COLO829 (cell line): ENCODE data around the gene SCG3.

Experiments used
- DNase-seq: peaks from one replicate; pipeline ENCODE4 v3.0.0; 2012; ENCODE audit warnings: low spot score

The SCG3 gene

GRCh38 chr15:51678096-51678495 lies 3.2 kb upstream of the SCG3 start:
- DNase-seq: no peak

GRCh38 chr15:51680321-51680720 lies 982 bp upstream of the SCG3 start:
- DNase-seq: no peak

- DNase-seq: no peak
Observed at GRCh38 chr15:51687565-51687964, 6.3 kb downstream of the SCG3 start.

- DNase-seq: no peak
Observed at GRCh38 chr15:51688863-51689262, 7.6 kb downstream of the SCG3 start.

- DNase-seq: no peak
Observed at GRCh38 chr15:51692154-51692553, 10.9 kb downstream of the SCG3 start.

- DNase-seq: no peak
Observed at GRCh38 chr15:51696566-51696965, 15.3 kb downstream of the SCG3 start.

- DNase-seq: no peak
Observed at GRCh38 chr15:51697163-51697562, 15.9 kb downstream of the SCG3 start.

GRCh38 chr15:51699373-51699772 lies 18.1 kb downstream of the SCG3 start:
- DNase-seq: no peak

GRCh38 chr15:51702710-51703109 lies 21.4 kb downstream of the SCG3 start:
- no peak for DNase-seq

- no peak for DNase-seq
Observed at GRCh38 chr15:51706291-51706690, 25.0 kb downstream of the SCG3 start.

- no peak for DNase-seq
Observed at GRCh38 chr15:51706926-51707608, 25.8 kb downstream of the SCG3 start.

- no peak for DNase-seq
Observed at GRCh38 chr15:51708013-51708412, 26.7 kb downstream of the SCG3 start.

GRCh38 chr15:51709031-51709430 lies 27.7 kb downstream of the SCG3 start:
- no peak for DNase-seq

GRCh38 chr15:51714162-51714561 lies 32.9 kb downstream of the SCG3 start:
- no peak for DNase-seq

- no peak for DNase-seq
Observed at GRCh38 chr15:51714911-51715310, 33.6 kb downstream of the SCG3 start.

- no peak for DNase-seq
Observed at GRCh38 chr15:51718219-51718618, 36.9 kb downstream of the SCG3 start.

- DNase-seq: no peak
Observed at GRCh38 chr15:51718746-51719145, 37.4 kb downstream of the SCG3 start.

GRCh38 chr15:51720201-51720995 lies 39.1 kb downstream of the SCG3 start:
- DNase-seq: no peak

GRCh38 chr15:51721199-51721960 lies 40.1 kb downstream of the SCG3 start:
- no peak for DNase-seq

- DNase-seq: no peak
Observed at GRCh38 chr15:51724199-51724598, 42.9 kb downstream of the SCG3 start.

- DNase-seq: no peak
Observed at GRCh38 chr15:51724673-51725072, 43.4 kb downstream of the SCG3 start.

GRCh38 chr15:51726302-51727073 lies 45.2 kb downstream of the SCG3 start:
- DNase-seq: peak; percentile 71
